Left ventricle myocardium inferior (tissue), 1 donor: ENCODE measurements around the gene ATXN1. TPM values are rescaled to one million over a fixed set of nuclear protein-coding genes. Genes with fewer than 3 reads are reported as not detected.

ENCODE experiments used
- DNase-seq: peaks from one replicate; pipeline ENCODE4 v3.0.0-alpha.2; 2020
- H3K27ac ChIP-seq: fragments of 200-600 bp; replicated peaks from 2 replicates; pipeline ENCODE4 v1.8.0; 2021
- H3K27me3 ChIP-seq: fragments of 200-600 bp; 2 replicates; pipeline ENCODE4 v1.8.0; 2021; ENCODE audit warnings: low read depth
- H3K36me3 ChIP-seq: fragments of 200-600 bp; 2 replicates; pipeline ENCODE4 v1.8.0; 2021
- H3K4me1 ChIP-seq: fragments of 200-600 bp; 2 replicates; pipeline ENCODE4 v1.8.0; 2021
- H3K4me3 ChIP-seq: fragments of 200-600 bp; 2 replicates; pipeline ENCODE4 v1.8.0; 2021; ENCODE audit warnings: mild to moderate bottlenecking, moderate library complexity
- H3K9me3 ChIP-seq: fragments of 200-600 bp; replicated peaks from 2 replicates; pipeline ENCODE4 v1.8.0; 2021
- CTCF ChIP-seq: fragments of 200-600 bp; IDR thresholded peaks from 2 replicates; pipeline ENCODE4 v1.8.0; 2021; ENCODE audit warnings: antibody characterized with exemption, mild to moderate bottlenecking, borderline replicate concordance
- intact Hi-C: fragments of 100-400 bp; cut with micrococcal nuclease; formaldehyde crosslinking; loops from one replicate; pipeline ENCODE4 v1.11.0; 2022
- total RNA-seq: library from RNA; stranded (reverse); fragmentation: NEBNext Ultra II Directional; extraction: Animal tissue kit (Norgen Biotek cat#: 25700); gene quantifications from one replicate; pipeline ENCODE4 v1.2.1, GENCODE V29; 2021
- donor health status: DM: no; HTN: yes; CAD: no; lungs with severe emphysema.

ATXN1 gene
- total RNA-seq, 1 donor from 2014 or later: 41.5 TPM

- DNase-seq: no peak
- Histone ChIP-seq H3K4me1 (peaks cover 1% of the 10 kb centered on the region), H3K9me3 (peaks cover 9% of the 10 kb centered on the region), H3K36me3 (peaks cover 16% of the 10 kb centered on the region), H3K4me3 (no peak overlapping the region), H3K27me3 (no peaks in the 10 kb centered on the region), H3K27ac (no peak overlapping the region)
- no peak for TF ChIP-seq CTCF
- intact Hi-C loops: no loop called here
Measured at GRCh38 chr6:16483315-16483875, 277.9 kb downstream of the ATXN1 start.

GRCh38 chr6:16482702-16483314 is 278.5 kb downstream of the ATXN1 start:
- no peak for TF ChIP-seq CTCF
- peaks cover 7% of the 10 kb centered on the region for H3K4me1 ChIP-seq
- DNase-seq: no peak
- H3K9me3 ChIP-seq: peaks cover 9% of the 10 kb centered on the region
- peaks cover 16% of the 10 kb centered on the region for H3K36me3 ChIP-seq
- intact Hi-C loops: no loop called here
- no peaks in the 10 kb centered on the region for H3K27me3 ChIP-seq
- H3K4me3 ChIP-seq: no peak overlapping the region
- no peak overlapping the region for H3K27ac ChIP-seq

GRCh38 chr6:16481697-16482399 is 279.4 kb downstream of the ATXN1 start:
- no peaks in the 10 kb centered on the region for H3K27me3 ChIP-seq
- no peak for TF ChIP-seq CTCF
- peaks cover 17% of the 10 kb centered on the region for H3K4me1 ChIP-seq
- peaks cover 16% of the 10 kb centered on the region for H3K36me3 ChIP-seq
- intact Hi-C loops: no loop called here
- H3K4me3 ChIP-seq: no peak overlapping the region
- DNase-seq: no peak
- no peak overlapping the region for H3K27ac ChIP-seq
- peaks cover 9% of the 10 kb centered on the region for H3K9me3 ChIP-seq

- DNase-seq: no peak
- intact Hi-C loops: no loop called here
- TF ChIP-seq CTCF: no peak
Measured at GRCh38 chr6:16480763-16481560, 280.3 kb downstream of the ATXN1 start.

GRCh38 chr6:16477367-16478149 is 283.7 kb downstream of the ATXN1 start:
- Histone ChIP-seq H3K9me3 (peaks cover under 1% of the 10 kb centered on the region), H3K36me3 (no peaks in the 10 kb centered on the region), H3K4me1 (peaks cover 31% of the 10 kb centered on the region), H3K27ac (peak overlapping the region; percentile 66), H3K27me3 (no peaks in the 10 kb centered on the region), H3K4me3 (no peak overlapping the region)
- peak; percentile 72 for DNase-seq
- TF ChIP-seq CTCF: no peak
- intact Hi-C loops: no loop called here

More at GRCh38 chr6:16480763-16481560, 280.3 kb downstream of the ATXN1 start:
- H3K36me3 ChIP-seq: peaks cover 14% of the 10 kb centered on the region
- H3K27ac ChIP-seq: no peak overlapping the region
- peaks cover 17% of the 10 kb centered on the region for H3K4me1 ChIP-seq
- no peak overlapping the region for H3K4me3 ChIP-seq
- H3K9me3 ChIP-seq: peaks cover 9% of the 10 kb centered on the region
- no peaks in the 10 kb centered on the region for H3K27me3 ChIP-seq
